Testis (tissue), 2 donors: ENCODE measurements around the gene OR6J1.

ENCODE experiments used
- POLR2A ChIP-seq: fragments of 450-650 bp; IDR thresholded peaks from one replicate; pipeline ENCODE4 v1.6.1; 2017; ENCODE audit warnings: antibody characterized with exemption, mild to moderate bottlenecking, moderate library complexity
- TF ChIP-seq, protein P1 (sequence below), 3 experiments: fragments of 450-650 bp in 2 of 3; fragments of 200-600 bp in 1 of 3; sonication (generic) in 1 of 3; IDR thresholded peaks; one replicate each; pipeline ENCODE4 v1.5.1; 2016 to 2019; ENCODE audit warnings: antibody characterized with exemption in 3 of 3, mild to moderate bottlenecking in 2 of 3, moderate library complexity in 1 of 3

DNA sequence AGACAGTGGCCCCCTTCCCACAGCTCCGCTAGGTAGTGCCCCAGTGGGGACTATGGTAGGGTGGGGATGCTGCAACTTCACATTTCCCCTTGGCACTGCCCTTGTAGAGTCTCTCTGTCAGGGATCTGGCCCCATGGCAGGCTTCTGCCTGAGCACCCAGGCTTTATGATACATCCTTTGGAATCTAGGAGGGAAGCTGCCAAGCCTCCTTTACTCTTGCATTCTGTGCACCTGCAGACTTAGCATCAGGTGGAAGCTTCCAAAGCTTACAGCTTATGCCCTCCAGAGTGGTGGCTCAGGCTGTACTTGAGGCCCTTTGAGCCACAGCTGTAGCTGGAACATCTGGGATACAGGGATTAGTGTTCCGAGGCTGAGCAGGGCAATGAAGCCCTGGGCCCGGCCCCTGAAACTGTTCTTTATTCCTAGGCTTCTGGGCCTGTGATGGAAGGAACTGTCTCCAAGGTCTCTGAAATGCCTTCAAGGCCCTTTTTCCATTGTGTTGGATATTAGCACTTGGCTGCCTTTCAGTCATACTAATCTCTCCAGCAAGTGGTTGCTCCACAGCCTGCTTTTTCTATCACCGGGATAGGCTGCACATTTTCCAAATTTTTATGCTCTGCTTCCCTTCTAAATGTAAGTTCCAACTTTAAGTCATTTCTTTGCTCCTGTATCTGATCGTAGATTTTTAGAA lies 22.2 kb upstream of the OR6J1 start:
- TF ChIP-seq, protein P1, sequence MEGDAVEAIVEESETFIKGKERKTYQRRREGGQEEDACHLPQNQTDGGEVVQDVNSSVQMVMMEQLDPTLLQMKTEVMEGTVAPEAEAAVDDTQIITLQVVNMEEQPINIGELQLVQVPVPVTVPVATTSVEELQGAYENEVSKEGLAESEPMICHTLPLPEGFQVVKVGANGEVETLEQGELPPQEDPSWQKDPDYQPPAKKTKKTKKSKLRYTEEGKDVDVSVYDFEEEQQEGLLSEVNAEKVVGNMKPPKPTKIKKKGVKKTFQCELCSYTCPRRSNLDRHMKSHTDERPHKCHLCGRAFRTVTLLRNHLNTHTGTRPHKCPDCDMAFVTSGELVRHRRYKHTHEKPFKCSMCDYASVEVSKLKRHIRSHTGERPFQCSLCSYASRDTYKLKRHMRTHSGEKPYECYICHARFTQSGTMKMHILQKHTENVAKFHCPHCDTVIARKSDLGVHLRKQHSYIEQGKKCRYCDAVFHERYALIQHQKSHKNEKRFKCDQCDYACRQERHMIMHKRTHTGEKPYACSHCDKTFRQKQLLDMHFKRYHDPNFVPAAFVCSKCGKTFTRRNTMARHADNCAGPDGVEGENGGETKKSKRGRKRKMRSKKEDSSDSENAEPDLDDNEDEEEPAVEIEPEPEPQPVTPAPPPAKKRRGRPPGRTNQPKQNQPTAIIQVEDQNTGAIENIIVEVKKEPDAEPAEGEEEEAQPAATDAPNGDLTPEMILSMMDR (IDR thresholded peaks at IDR 0.05), result no peak
- TF ChIP-seq POLR2A, result no peak
